Activated CD8-positive, alpha-beta memory T cell treated with anti-CD3 and anti-CD28 coated beads, Interleukin-2, amount 50 U/mL, for 1 hour (primary cell): ENCODE results near the gene ENKUR.
"Not testable (repeated sequence)": the region's sequence is repeated elsewhere in the genome, so short reads cannot be mapped to it uniquely, and the experiment has no call there.

Source experiments
- DNase-seq: peaks from one replicate; pipeline ENCODE4 v3.0.0-alpha.2; 2020; ENCODE audit errors: extremely low read depth

Gene ENKUR

GRCh38 chr10:25023278-25023677, 7.3 kb upstream of the ENKUR start:
- no peak for DNase-seq

DNA sequence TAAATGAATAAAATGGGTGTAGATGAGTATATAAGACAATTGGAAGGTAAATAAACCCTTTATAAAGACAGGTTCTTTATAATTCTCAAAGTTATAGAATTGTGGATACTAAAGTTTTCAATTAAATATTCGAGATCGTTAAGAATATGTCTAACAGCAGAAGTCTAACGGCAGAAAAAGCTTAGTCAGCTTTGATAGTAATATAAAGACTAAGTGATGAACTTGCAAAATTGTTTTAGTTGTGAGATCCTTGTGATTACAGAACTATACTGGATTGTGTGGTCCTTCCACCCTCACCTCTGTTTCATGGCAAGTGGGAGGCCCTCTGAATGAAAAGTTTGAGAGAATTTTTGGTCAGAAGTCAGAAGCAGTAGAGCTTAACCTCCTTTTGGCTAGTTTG, 2.7 kb upstream of the ENKUR start:
- no peak for DNase-seq

DNA sequence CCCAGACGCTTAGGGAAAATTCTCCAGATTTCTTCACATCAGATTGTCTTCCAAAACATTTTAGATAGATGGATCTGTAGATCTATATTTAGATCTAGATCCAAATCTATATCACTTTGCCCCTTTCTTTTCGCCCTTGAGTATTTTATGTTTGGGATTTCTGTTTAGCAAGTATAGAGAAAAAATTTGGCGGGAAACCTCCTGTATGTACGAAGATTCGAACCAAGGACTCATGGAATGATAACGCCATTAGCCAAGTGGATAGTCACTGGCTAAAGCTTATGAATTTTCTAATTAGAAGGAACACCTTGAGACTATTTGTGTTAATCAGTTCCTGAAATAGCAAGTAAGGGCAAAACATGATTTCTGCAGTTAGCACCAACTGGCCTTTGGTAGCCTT, 1.7 kb upstream of the ENKUR start:
- no peak for DNase-seq

GRCh38 chr10:25017154-25017590, 1.2 kb upstream of the ENKUR start:
- DNase-seq = no peak

- DNase-seq = peak; percentile 96
Measured at GRCh38 chr10:25016376-25017153, 607 bp upstream of the ENKUR start, which contains the start of gene THNSL1. TSS of gene THNSL1 (plus strand) at chr10:25016612. CDS start at chr10:25023224, 6,612 bp downstream.

GRCh38 chr10:25014579-25014978, 1.4 kb downstream of the ENKUR start:
- no peak for DNase-seq

DNA sequence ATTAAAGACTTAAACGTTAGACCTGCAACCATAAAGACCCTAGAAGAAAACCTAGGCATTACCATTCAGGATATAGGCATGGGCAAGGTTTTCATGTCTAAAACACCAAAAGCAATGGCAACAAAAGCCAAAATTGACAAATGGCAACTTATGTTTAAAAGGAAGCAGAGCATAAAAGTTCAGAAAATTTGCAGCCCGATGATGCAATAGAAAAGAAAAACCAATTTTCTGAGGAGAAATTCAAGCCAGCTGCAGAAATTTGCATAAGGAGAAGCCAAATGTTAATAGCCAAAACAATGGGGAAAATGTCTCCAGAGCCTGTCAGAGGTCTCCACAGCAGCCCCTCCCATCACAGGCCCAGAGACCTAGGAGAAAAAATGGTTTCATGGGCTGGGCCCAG, 4.4 kb downstream of the ENKUR start:
- not testable (repeated sequence) for DNase-seq

GRCh38 chr10:24998044-24998443, 17.9 kb downstream of the ENKUR start:
- no peak for DNase-seq

GRCh38 chr10:24995072-24995471, 20.9 kb downstream of the ENKUR start:
- no peak for DNase-seq

GRCh38 chr10:24993237-24993958, 22.6 kb downstream of the ENKUR start:
- DNase-seq = no peak

- DNase-seq = no peak
Measured at GRCh38 chr10:24992512-24993133, 23.3 kb downstream of the ENKUR start.

- no peak for DNase-seq
Measured at GRCh38 chr10:24991298-24991697, 24.7 kb downstream of the ENKUR start.

DNA sequence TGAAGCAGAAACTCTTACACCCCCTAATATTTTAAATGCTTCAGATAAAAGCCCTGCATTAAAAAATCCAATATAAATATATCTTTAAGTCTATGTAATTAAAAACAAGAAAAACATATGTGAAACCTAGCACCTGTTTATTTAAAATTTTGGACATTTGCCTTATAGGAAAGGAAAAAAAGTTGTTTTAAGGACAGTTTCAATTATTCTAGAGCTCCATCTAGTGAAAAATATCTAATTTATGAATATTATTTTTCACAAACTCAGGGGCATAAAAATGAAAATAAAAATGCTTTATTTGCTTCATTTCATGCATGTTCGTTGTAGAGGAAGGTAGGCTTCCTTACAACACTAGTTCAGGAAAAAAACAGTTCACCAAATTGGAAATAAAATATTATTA, 26.1 kb downstream of the ENKUR start:
- DNase-seq = no peak

DNA sequence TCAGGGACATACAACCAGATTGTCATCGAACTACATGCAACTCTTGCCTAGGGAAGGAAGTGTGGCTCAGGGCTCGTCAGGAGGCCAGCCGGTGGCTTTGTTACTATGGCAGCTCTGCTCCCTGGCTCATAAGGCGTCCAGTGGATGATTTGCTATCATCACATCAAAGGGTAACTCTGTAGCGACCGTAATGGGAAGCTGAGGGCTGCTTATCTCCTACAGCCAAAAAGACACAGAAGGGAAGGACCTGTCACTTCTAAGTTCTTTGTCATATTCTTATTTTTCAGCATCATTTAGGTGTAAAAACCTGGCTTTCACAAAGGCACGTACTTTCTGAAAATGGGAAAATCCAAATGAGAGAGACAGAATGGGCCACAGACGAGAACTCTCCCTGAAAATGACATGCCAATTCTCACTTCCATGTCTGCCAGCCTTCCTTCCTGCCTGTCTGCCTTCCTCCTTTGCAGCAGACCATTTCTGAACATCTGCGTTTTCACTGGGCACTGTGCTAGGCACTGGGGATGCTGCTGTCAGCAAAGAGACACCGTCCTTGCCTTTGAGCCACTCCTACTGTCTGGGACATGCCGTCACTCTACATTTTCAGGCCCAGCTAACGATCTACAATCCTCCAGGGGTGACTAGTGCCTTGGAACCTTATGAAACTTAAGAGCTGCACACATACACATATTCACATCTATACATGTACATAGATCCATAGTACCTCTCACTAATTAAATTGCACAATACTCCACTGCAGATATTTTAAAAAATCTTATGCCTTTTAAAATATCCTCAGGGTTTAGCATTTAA, 26.9 kb downstream of the ENKUR start:
- no peak for DNase-seq

DNA sequence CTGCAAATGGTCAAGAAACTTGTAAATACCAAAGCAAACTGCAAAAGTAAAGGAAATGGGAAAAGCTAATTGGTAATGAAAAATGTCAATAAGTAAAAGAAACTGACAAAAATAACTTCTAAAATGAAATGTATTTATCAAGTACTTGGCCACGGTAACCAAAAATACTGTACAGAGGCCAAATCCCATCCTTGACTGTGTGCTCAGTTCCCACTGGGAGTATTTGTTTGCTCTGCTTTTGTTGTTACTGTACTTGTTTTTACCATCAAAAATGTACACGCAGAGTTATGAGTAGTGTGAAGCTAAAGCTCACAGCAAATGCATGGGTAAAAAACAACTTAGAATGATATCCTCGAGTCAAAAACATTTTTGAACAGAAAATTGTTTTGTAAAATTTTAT, 31.1 kb downstream of the ENKUR start:
- no peak for DNase-seq

- DNase-seq = no peak
Measured at GRCh38 chr10:24983946-24984345, 32.0 kb downstream of the ENKUR start.

DNA sequence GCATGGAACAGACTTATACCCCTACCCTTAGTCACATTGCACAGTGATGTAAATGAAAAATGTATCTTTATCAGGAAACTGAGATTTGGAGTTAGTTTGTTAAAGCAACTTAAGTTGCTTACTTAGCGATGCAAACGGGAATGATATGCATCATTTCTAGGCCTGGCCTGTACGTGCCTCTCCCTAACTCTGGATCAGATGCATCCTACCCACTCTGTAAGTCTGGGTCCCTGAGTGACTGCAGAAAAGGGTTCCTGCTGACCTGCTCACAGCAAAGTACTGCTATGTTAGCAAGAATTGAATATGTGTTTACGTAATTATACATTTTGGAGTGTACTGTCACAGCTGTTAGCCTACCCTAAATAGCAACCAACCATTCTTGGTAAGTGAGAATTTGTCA, 32.8 kb downstream of the ENKUR start:
- DNase-seq = no peak

GRCh38 chr10:24982319-24983112, 33.4 kb downstream of the ENKUR start:
- DNase-seq = no peak

DNA sequence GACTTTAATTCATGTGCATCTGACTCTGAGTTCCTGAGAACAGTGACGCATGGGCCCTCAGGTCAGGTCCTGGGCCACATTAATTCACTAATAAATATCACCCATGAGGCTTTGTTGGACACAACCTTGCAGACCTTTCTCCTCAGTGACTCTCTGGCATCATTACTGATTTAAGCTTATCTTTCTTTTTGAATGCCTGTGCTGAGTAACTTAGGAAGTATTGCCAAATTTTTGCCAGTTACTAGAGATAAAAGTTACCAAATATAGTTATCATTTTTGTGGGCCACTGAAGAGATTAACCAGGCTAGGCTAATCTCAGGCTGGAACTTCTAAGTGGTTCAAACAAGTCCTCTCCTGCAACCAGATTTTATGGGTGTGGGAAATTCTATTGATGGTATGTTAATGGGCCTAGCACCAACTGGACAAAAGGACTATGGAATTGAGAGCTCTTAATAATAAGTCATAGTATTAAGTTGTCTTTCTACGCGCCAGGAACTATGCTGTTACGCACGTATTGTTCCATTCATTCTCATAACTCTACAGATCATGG, 34.7 kb downstream of the ENKUR start:
- DNase-seq = no peak

DNA sequence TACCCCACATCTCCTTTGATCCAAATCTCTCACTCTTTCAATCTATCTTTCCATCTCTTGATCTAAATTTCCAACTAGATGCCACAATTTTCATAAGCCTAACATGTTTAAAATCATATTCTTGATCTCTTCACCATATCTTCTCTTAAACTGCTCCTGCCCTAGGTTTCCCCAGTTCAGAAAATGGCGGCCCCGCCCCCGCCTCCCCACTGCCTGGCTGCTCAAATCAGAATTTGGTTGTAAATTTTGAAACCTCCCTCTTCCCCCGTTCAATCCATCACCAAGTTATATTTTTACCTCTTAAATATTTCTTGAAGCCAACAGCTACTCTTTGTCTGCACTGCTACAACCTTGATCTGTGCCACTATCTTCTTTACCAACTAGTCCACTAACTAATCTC, 36.3 kb downstream of the ENKUR start:
- DNase-seq = no peak

DNA sequence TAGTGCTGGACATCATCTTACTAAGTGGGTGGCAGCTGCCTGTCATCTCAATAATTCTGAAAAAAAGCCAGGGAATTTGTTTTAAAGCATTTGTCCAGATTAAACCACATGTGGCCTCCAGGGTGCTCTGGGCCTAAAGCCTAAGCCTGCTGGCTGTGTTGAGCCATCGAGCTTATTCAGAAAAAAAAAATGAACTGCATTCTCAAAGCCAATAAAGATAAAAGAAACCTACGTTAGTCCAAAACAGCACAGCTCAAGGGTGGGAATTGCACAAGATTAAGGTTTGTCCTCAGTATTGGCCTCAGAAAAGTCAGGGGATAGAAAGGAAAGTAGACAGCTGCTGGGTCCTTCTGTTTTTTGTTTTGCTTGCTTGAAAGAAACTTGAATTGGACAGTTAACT, 41.0 kb downstream of the ENKUR start:
- no peak for DNase-seq
